Naive thymus-derived CD4-positive, alpha-beta T cell (primary cell): Measurements from ENCODE around the gene TMC1. TPM values are rescaled to one million over a fixed set of nuclear protein-coding genes. Genes with fewer than 3 reads are reported as not detected.
"Not testable (repeated sequence)": the region's sequence is repeated elsewhere in the genome, so short reads cannot be mapped to it uniquely, and the experiment has no call there.

Experiments
- ATAC-seq: fragments of 150-1000 bp; cut with Tn5 transposase; 2 replicates; pipeline ENCODE4 v1.10.0; 2021; ENCODE audit warnings: mild to moderate bottlenecking, moderate library complexity
- CTCF ChIA-PET: fragments of 350-600 bp; sonication (Branson Sonifier 250); formaldehyde crosslinking; loops from one replicate; lab custom pipeline; 2021; ENCODE audit warnings: antibody characterized with exemption; lab: Charles Lee
- POLR2A ChIA-PET: fragments of 350-600 bp; sonication (Branson Sonifier 250); formaldehyde crosslinking; loops from one replicate; lab custom pipeline; 2021; ENCODE audit warnings: antibody characterized with exemption, inconsistent platforms; lab: Charles Lee
- DNase-seq, 9 donors: peaks; one replicate each; pipeline versions ENCODE4 v3.0.0 to v3.0.0-alpha.2; 2020 to 2022; ENCODE audit warnings: mixed read lengths in 1 of 9
- H3K27ac ChIP-seq: one replicate; pipeline ENCODE4 v1.7.0; 2013; ENCODE audit warnings: mild to moderate bottlenecking, low read depth, low read length, moderate library complexity
- H3K27me3 ChIP-seq, 2 donors: one replicate each; pipeline ENCODE4 v1.7.0; 2013; ENCODE audit warnings: low read length in 2 of 2, mild to moderate bottlenecking in 2 of 2, moderate library complexity in 2 of 2; ENCODE audit not compliant: control insufficient read depth in 2 of 2, insufficient read depth in 2 of 2
- H3K36me3 ChIP-seq, 3 experiments: 1 replicate in 2 of 3; 2 replicates in 1 of 3; pipeline ENCODE4 v1.7.0; 2013; ENCODE audit warnings: low read length in 3 of 3, mild to moderate bottlenecking in 3 of 3, moderate library complexity in 1 of 3; ENCODE audit not compliant: insufficient read depth in 3 of 3, control insufficient read depth in 2 of 3
- H3K4me1 ChIP-seq, 2 donors: one replicate each; pipeline ENCODE4 v1.7.0; 2013; ENCODE audit warnings: low read length in 2 of 2, mild to moderate bottlenecking in 2 of 2, moderate library complexity in 1 of 2; ENCODE audit not compliant: control insufficient read depth in 2 of 2, insufficient read depth in 2 of 2
- H3K4me3 ChIP-seq: 2 replicates; pipeline ENCODE4 v1.7.0; 2013; ENCODE audit warnings: mild to moderate bottlenecking, low read length
- H3K9me3 ChIP-seq, 3 experiments: 1 replicate in 2 of 3; 2 replicates in 1 of 3; pipeline ENCODE4 v1.7.0; 2013; ENCODE audit warnings: low read length in 3 of 3; ENCODE audit not compliant: control insufficient read depth in 2 of 3
- H3K27ac Mint-ChIP-seq, 9 donors: one replicate each; pipeline ENCODE4 v1.8.0; 2020 to 2022; ENCODE audit warnings: mixed read lengths in 9 of 9, mild to moderate bottlenecking in 8 of 9, moderate library complexity in 5 of 9, inconsistent platforms in 2 of 9
- H3K27me3 Mint-ChIP-seq, 5 donors: one replicate each; pipeline ENCODE4 v1.8.0; 2021 to 2022; ENCODE audit warnings: mixed read lengths in 5 of 5, mild to moderate bottlenecking in 1 of 5
- H3K36me3 Mint-ChIP-seq, 5 donors: one replicate each; pipeline ENCODE4 v1.8.0; 2020 to 2022; ENCODE audit warnings: mixed read lengths in 5 of 5, mild to moderate bottlenecking in 3 of 5, inconsistent platforms in 1 of 5
- H3K4me1 Mint-ChIP-seq, 7 donors: one replicate each; pipeline ENCODE4 v1.8.0; 2020 to 2022; ENCODE audit warnings: mixed read lengths in 7 of 7, mild to moderate bottlenecking in 3 of 7, inconsistent platforms in 1 of 7
- H3K4me3 Mint-ChIP-seq, 10 donors: one replicate each; pipeline ENCODE4 v1.8.0; 2020 to 2022; ENCODE audit warnings: mild to moderate bottlenecking in 10 of 10, mixed read lengths in 10 of 10, moderate library complexity in 6 of 10, inconsistent platforms in 2 of 10
- H3K9me3 Mint-ChIP-seq, 11 donors: one replicate each; pipeline ENCODE4 v1.8.0; 2020 to 2022; ENCODE audit warnings: mixed read lengths in 11 of 11, mild to moderate bottlenecking in 4 of 11, inconsistent platforms in 1 of 11, moderate library complexity in 1 of 11
- intact Hi-C, 2 donors: fragments of 100-400 bp; cut with micrococcal nuclease; formaldehyde crosslinking; loops; one replicate each; pipeline ENCODE4 v1.15.1; 2023
- polyA plus RNA-seq, 2 donors: library from polyadenylated mRNA; unstranded; fragments of 300-500 nt; fragmentation: Illumina TruSeq; gene quantifications; one replicate each; pipeline ENCODE4 v1.2.3, GENCODE V29; 2021
- total RNA-seq, 6 experiments: library from RNA in 5 of 6; stranded (reverse) in 5 of 6; gene quantifications; 1 replicate in 5 of 6; 2 replicates in 1 of 6; pipeline ENCODE4 v1.2.3 and lab custom pipeline; 2021 to 2026

The TMC1 gene
- total and polyA plus RNA-seq, 7 experiments from 2014 or later, result not detected

DNA sequence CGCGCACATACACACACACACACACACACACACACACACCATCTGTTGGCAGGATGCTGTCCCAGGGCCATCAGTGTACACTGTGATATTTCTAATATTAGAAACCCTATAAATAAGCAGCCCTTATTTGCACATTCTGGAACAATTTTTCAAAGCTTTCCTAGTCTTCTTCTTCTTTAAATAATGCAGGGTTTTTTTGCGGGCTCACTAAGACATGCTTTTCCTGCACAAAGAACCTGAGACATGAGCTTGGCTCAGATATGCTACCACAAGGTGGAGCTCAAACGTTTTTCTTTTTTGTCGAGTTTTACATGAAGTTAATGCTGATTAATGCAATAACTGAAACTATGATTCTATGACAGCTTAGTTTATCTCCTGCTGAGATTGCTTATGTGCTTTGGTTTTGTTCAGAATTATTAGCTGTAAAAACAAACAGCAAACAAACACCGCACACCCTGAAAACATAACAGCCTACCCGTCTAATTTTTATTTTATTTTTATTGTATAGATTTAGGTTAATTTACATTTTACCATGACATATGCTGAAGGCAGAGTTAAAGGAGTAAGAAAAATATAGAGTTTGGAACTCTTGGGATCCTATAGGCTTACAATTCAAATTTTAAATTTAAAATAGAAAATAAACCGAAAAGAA lies 335.7 kb downstream of the TMC1 start:
- no peak overlapping the region for H3K27ac ChIP-seq
- DNase-seq, result peak in 1 of 9 donors; percentile 4
- H3K36me3 ChIP-seq, result no peaks in the 10 kb centered on the region
- no peaks in the 10 kb centered on the region for H3K36me3 Mint-ChIP-seq
- POLR2A ChIA-PET, result no interaction called here
- no peak overlapping the region for H3K4me3 ChIP-seq
- CTCF ChIA-PET, result interaction anchor here (0.7 to 1.4 kb wide), 2 partner anchors 11 to 164 kb away, joined by 3 read pairs; no protein-coding TSS in a partner anchor
- H3K4me1 Mint-ChIP-seq, result peaks cover 0 to 5% (median 0%) of the 10 kb centered on the region in 7 donors
- H3K9me3 ChIP-seq, result no peaks in the 10 kb centered on the region
- H3K27ac Mint-ChIP-seq, result no peak overlapping the region
- no peaks in the 10 kb centered on the region for H3K9me3 Mint-ChIP-seq
- no peaks in the 10 kb centered on the region for H3K4me1 ChIP-seq
- no peaks in the 10 kb centered on the region for H3K27me3 ChIP-seq
- ATAC-seq, result peak; percentile 45
- intact Hi-C loops, result loop anchor here (1.0 to 5.0 kb wide), 4 partner anchors 166 to 325 kb away; no protein-coding TSS in a partner anchor
- peaks cover 0 to 5% (median 0%) of the 10 kb centered on the region in 5 donors for H3K27me3 Mint-ChIP-seq
- no peak overlapping the region for H3K4me3 Mint-ChIP-seq

DNA sequence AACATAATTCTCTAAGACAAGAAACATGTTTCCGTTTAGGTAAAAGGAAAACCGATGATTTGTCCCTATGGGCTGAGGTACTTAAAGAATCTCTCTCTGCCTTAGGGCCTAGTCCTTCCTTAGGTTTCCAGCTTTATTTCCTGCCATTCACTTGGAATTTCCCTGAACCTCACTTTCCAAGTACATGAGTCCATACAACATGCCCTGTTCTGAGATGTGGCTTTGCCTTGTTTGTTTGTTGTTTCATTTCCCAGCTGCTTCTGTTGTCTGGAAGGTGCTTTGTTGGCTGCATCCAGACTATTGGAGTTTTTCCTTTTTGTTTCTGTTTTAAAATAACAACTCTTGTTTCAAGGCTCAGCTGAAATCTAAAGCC lies 336.2 kb downstream of the TMC1 start:
- Histone ChIP-seq H3K4me3 (no peak overlapping the region), H3K9me3 (no peaks in the 10 kb centered on the region), H3K27me3 (no peaks in the 10 kb centered on the region), H3K4me1 (no peaks in the 10 kb centered on the region), H3K27ac (no peak overlapping the region), H3K36me3 (no peaks in the 10 kb centered on the region)
- no peak overlapping the region for H3K27ac Mint-ChIP-seq
- ATAC-seq, result no peak
- POLR2A ChIA-PET, result no interaction called here
- DNase-seq, result no peak
- CTCF ChIA-PET, result interaction anchor here (0.7 to 1.4 kb wide), 2 partner anchors 10 to 163 kb away, joined by 3 read pairs; no protein-coding TSS in a partner anchor
- no peaks in the 10 kb centered on the region for H3K36me3 Mint-ChIP-seq
- intact Hi-C loops, result loop anchor here (1.0 to 5.0 kb wide), 4 partner anchors 165 to 325 kb away; no protein-coding TSS in a partner anchor
- no peaks in the 10 kb centered on the region for H3K9me3 Mint-ChIP-seq
- H3K4me1 Mint-ChIP-seq, result peaks cover 0 to 5% (median 0%) of the 10 kb centered on the region in 7 donors
- no peak overlapping the region for H3K4me3 Mint-ChIP-seq
- H3K27me3 Mint-ChIP-seq, result peaks cover 0 to 8% (median 0%) of the 10 kb centered on the region in 5 donors

GRCh38 chr9:72858089-72858912 lies 336.9 kb downstream of the TMC1 start:
- CTCF ChIA-PET, result interaction anchor here (1.4 kb wide), 1 partner anchor 10 kb away, joined by 3 read pairs; no protein-coding TSS in a partner anchor
- intact Hi-C loops, result loop anchor here (2.0 to 5.0 kb wide), 3 partner anchors 224 to 326 kb away; no protein-coding TSS in a partner anchor

GRCh38 chr9:72862788-72863187 lies 341.4 kb downstream of the TMC1 start:
- H3K4me1 ChIP-seq, H3K4me3 ChIP-seq, H3K9me3 ChIP-seq, CTCF ChIA-PET, H3K27ac ChIP-seq, H3K27me3 ChIP-seq, H3K27ac Mint-ChIP-seq, DNase-seq, ATAC-seq, POLR2A ChIA-PET, H3K36me3 Mint-ChIP-seq, H3K4me3 Mint-ChIP-seq, H3K36me3 ChIP-seq, H3K4me1 Mint-ChIP-seq, H3K9me3 Mint-ChIP-seq: not testable (repeated sequence)
- intact Hi-C loops, result loop anchor here in 1 of 2 donors (5.0 kb wide), 1 partner anchor 1825 kb away; no protein-coding TSS in a partner anchor
- peaks cover 0 to 13% (median 8%) of the 10 kb centered on the region in 5 donors for H3K27me3 Mint-ChIP-seq

More at GRCh38 chr9:72858089-72858912, 336.9 kb downstream of the TMC1 start:
- no peaks in the 10 kb centered on the region for H3K9me3 ChIP-seq
- no peak overlapping the region for H3K4me3 ChIP-seq
- H3K9me3 Mint-ChIP-seq, result no peaks in the 10 kb centered on the region
- no peaks in the 10 kb centered on the region for H3K36me3 Mint-ChIP-seq
- H3K4me1 Mint-ChIP-seq, result peaks cover 0 to 5% (median 0%) of the 10 kb centered on the region in 7 donors
- no peak overlapping the region for H3K4me3 Mint-ChIP-seq
- DNase-seq (no peak), ATAC-seq (no peak)
- peaks cover 0 to 13% (median 2%) of the 10 kb centered on the region in 5 donors for H3K27me3 Mint-ChIP-seq
- H3K4me1 ChIP-seq, result no peaks in the 10 kb centered on the region
- POLR2A ChIA-PET, result no interaction called here
- no peak overlapping the region for H3K27ac Mint-ChIP-seq
- no peaks in the 10 kb centered on the region for H3K36me3 ChIP-seq
- no peak overlapping the region for H3K27ac ChIP-seq
- no peaks in the 10 kb centered on the region for H3K27me3 ChIP-seq

DNA sequence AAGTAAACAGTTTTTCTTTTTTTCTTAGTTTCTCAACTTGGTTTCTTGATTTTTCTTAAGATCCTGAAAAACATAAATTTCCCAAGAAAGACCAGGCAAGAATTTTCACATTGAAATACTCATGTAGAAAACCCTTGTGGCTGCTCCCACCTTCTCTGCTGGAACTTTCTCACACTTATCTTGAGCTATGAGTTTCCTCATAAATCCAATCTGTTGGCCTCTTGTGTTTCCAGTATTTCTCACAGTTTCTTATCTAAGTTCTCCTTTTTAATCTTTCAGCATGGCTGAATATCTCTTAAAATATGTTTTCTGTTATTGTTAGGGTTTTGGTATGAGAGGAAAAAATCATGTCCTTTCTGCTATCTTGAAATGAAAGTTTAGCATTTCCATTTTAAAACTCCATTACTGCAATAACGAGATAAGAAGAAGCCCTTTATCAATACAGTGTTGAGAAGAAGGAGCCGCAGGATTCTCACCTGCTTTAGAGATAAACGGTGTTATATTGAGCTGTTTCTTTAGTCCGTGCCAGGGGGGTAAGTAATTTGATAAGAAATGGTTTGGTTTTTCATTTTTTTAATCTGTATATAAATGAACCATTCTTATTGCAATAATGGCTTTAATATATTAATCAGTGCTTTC lies 342.2 kb downstream of the TMC1 start:
- no peak for DNase-seq
- Mint-ChIP-seq H3K4me1 (no peaks in the 10 kb centered on the region), H3K4me3 (no peak overlapping the region), H3K27ac (no peak overlapping the region), H3K9me3 (peaks cover 0 to 9% (median 0%) of the 10 kb centered on the region in 11 donors), H3K36me3 (no peaks in the 10 kb centered on the region), H3K27me3 (peaks cover 0 to 13% (median 9%) of the 10 kb centered on the region in 5 donors)
- H3K4me1 ChIP-seq, result no peaks in the 10 kb centered on the region
- POLR2A ChIA-PET, result no interaction called here
- no peaks in the 10 kb centered on the region for H3K9me3 ChIP-seq
- no peaks in the 10 kb centered on the region for H3K36me3 ChIP-seq
- no peak overlapping the region for H3K4me3 ChIP-seq
- no peak for ATAC-seq
- intact Hi-C loops, result loop anchor here in 1 of 2 donors (5.0 kb wide), 1 partner anchor 1826 kb away; no protein-coding TSS in a partner anchor
- no peak overlapping the region for H3K27ac ChIP-seq
- CTCF ChIA-PET, result no interaction called here
- H3K27me3 ChIP-seq, result no peaks in the 10 kb centered on the region

GRCh38 chr9:72864327-72864726 lies 342.9 kb downstream of the TMC1 start:
- ATAC-seq (no peak), DNase-seq (no peak)
- Mint-ChIP-seq H3K27ac (no peak overlapping the region), H3K27me3 (peaks cover 0 to 13% (median 9%) of the 10 kb centered on the region in 5 donors), H3K4me1 (no peaks in the 10 kb centered on the region), H3K36me3 (no peaks in the 10 kb centered on the region), H3K9me3 (peaks cover 0 to 9% (median 0%) of the 10 kb centered on the region in 11 donors), H3K4me3 (no peak overlapping the region)
- intact Hi-C loops, result loop anchor here in 1 of 2 donors (5.0 kb wide), 1 partner anchor 1827 kb away; no protein-coding TSS in a partner anchor
- ChIA-PET POLR2A (no interaction called here), CTCF (no interaction called here)
- no peaks in the 10 kb centered on the region for H3K9me3 ChIP-seq
- H3K36me3 ChIP-seq, result no peaks in the 10 kb centered on the region
- H3K4me3 ChIP-seq, result no peak overlapping the region
- H3K27ac ChIP-seq, result no peak overlapping the region
- no peaks in the 10 kb centered on the region for H3K4me1 ChIP-seq
- no peaks in the 10 kb centered on the region for H3K27me3 ChIP-seq
